Inferior parietal cortex (tissue), 1 donor: ENCODE measurements around the gene SNAP29.
"Not testable (repeated sequence)": the region's sequence is repeated elsewhere in the genome, so short reads cannot be mapped to it uniquely, and the experiment has no call there.

Experiments
- DNase-seq: peaks from one replicate; pipeline ENCODE4 v3.0.0-alpha.2; 2016; ENCODE audit errors: extremely low spot score

SNAP29 gene

GRCh38 chr22:20858615-20859416 is at the start of gene SNAP29, which contains the start of gene PI4KA:
TSS of gene SNAP29 (plus strand) at chr22:20859007. CDS start at chr22:20859111, 104 bp downstream.
TSS of gene PI4KA (minus strand) at chr22:20858811. CDS start at chr22:20858725, 86 bp downstream.
- peak; percentile 99 for DNase-seq

- no peak for DNase-seq
These were observed 49.1 kb upstream of the SNAP29 start for GRCh38 chr22:20809538-20810185.

GRCh38 chr22:20810645-20811044 is 48.2 kb upstream of the SNAP29 start:
- DNase-seq, result no peak

GRCh38 chr22:20811171-20811570 is 47.6 kb upstream of the SNAP29 start:
- DNase-seq, result no peak

- DNase-seq, result no peak
These were observed 46.7 kb upstream of the SNAP29 start for GRCh38 chr22:20811971-20812660.

- DNase-seq, result no peak
These were observed 45.8 kb upstream of the SNAP29 start for GRCh38 chr22:20813056-20813455.

- no peak for DNase-seq
These were observed 44.5 kb upstream of the SNAP29 start for GRCh38 chr22:20814221-20814808.

- DNase-seq, result no peak
These were observed 43.2 kb upstream of the SNAP29 start for GRCh38 chr22:20815477-20816050.

- peak; percentile 40 for DNase-seq
These were observed 42.2 kb upstream of the SNAP29 start for GRCh38 chr22:20816559-20816958.

GRCh38 chr22:20818471-20818870 is 40.3 kb upstream of the SNAP29 start:
- no peak for DNase-seq

- DNase-seq, result no peak
These were observed 39.3 kb upstream of the SNAP29 start for GRCh38 chr22:20819471-20819870.

- DNase-seq, result not testable (repeated sequence)
These were observed 37.0 kb upstream of the SNAP29 start for GRCh38 chr22:20821717-20822239.

GRCh38 chr22:20822240-20822639 is 36.6 kb upstream of the SNAP29 start:
- no peak for DNase-seq

- DNase-seq, result no peak
These were observed 35.5 kb upstream of the SNAP29 start for GRCh38 chr22:20823264-20823663.

- DNase-seq, result not testable (repeated sequence)
These were observed 33.6 kb upstream of the SNAP29 start for GRCh38 chr22:20825216-20825615.

- DNase-seq, result no peak
These were observed 33.2 kb upstream of the SNAP29 start for GRCh38 chr22:20825624-20826023.

- DNase-seq, result not testable (repeated sequence)
These were observed 32.2 kb upstream of the SNAP29 start for GRCh38 chr22:20826373-20827152.

GRCh38 chr22:20829491-20830134 is 29.2 kb upstream of the SNAP29 start:
- no peak for DNase-seq

GRCh38 chr22:20833225-20833665 is 25.6 kb upstream of the SNAP29 start:
- no peak for DNase-seq

GRCh38 chr22:20834206-20834605 is 24.6 kb upstream of the SNAP29 start:
- no peak for DNase-seq
